Activated CD4-positive, alpha-beta T cell treated with anti-CD3 and anti-CD28 coated beads for 24 hours (primary cell): ENCODE data around the gene DGAT2.

Source experiments
- DNase-seq, 2 donors: peaks; one replicate each; pipeline ENCODE4 v3.0.0-alpha.2; 2020; ENCODE audit warnings: low read depth in 2 of 2

DGAT2 gene

DNA sequence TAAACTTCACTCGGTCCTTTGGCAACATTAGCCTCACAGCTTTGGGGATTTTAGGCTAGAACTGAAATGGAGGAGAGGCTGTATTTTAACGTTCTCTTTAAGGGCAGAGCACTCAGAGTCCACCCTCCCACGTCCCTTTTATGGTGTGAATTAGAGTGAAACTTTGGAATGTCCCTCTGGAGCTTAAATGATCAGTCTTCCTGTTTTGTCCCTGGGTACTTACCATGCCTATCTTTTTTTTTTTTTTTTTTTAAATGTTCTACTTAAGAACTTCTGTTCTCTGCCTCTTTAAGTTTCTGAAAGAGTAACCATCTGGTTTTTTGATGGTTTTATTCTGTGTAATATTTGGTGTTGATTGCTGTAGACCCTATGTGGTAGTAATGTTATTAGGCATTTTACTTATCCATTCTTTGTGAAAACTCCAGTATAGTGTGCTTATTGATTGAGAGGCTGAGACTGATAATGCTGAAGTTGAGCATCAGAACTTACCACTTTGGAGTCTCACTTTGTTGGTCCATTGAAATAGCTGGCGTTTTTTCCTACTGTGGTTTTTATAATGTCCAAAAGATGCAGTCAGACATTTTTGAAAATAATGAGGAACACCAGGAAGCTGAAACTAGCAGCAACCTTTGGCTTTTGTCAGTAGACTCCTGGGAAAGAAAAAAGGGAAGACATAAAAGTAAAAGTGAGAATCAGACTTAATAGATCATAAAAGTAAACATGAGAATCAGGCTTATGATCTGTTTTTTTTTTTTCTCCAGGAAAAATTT, 58.1 kb downstream of the DGAT2 start:
- no peak for DNase-seq

DNA sequence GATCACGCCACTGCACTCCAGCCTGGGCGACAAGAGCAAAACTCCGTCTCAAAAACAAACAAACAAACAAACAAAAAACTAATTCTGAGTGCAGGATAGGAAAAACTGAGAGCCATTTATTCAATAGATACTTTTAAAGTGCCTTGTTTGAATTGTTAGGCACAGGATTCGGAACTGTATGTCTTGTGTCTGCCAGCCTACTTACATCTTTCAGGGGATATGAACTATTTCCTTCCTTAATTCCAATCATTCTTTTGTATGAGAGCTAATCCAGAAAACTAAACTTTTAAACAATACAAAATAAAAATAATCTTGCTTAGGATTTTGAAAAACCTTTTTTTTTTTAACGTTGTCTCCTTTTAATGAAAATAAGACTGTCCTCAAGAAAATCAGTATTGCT, 59.0 kb downstream of the DGAT2 start:
- DNase-seq = no peak

DNA sequence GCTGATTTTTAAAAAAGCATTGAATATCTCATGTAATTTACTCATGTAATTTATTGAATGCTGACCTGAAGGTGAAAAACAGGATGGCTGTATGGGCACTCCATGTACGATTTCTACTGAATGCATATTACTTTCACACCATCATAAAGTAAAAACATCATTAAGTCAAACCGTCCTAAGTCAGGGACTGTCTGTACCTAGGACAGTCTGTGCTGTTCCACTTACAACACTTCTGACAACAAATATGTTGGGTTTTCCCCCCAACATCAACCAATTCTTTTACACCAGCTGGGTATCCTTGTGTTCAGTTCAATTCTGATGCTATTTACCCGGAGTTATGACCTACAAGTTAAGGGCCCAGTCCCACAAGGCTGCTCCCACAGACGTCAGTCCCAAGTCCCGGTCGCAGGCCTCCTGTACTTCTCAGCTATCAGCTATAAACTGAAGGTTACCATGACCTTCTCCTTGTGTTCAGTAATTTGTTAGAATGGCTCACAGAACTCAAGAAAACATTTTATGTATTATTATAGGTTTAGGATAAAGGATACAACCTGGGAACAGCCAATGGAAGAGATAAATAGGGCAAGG, 63.4 kb downstream of the DGAT2 start:
- no peak for DNase-seq

DNA sequence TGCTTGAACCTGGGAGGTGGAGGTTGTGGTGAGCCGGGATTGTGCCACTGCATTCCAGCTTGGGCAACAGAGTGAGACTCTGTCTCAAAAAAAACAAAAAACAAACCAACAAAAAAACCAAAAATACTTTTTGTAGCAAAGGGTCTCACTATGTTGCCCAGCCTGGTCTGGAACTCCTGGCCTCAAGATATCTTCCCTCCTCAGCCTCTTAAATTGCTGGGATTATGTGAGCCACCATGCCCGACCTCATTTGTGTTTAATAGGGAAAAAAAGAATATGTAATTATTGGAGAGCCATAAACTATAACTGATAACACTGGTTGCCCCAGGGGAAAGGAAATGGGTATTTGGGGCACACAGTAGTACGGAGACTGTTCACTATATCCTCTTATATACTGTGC, 66.2 kb downstream of the DGAT2 start:
- DNase-seq = no peak

DNA sequence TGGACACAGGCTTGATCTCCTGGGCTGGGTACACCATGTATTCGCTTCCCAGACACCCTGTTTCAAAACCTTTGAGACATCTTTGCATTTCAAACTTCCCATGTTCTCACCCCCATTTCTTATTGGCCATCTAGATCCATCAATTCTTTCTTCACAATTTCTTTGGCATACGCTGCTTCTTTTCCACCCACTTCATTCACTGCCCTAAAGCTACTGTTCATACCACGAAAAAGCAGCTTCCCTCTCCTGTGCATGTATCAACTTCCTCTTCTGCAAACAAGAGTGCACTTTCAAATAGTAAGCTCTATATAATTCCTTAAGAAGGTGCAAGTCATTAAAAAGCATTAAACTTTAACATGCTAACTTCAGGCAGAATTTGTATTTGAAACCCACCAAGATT, 67.8 kb downstream of the DGAT2 start:
- no peak for DNase-seq

DNA sequence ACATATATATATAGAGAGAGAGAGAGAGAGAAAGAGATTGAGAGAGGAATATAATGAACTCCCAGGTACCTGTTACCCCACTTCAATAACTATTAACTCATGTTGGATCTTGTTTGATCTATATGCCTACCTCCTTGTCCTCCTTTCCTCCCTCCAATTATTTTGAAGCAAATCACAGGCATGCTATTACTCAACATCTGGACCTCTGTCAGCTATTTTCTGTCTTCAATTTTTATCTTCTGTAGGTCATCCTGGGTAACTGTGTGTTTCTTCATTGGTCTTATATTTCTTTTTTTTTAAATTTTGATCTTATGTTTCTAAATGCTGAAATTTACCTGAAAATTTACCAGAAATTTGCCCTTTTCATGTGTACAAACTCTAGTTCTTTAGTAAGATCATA, 71.3 kb downstream of the DGAT2 start:
- no peak for DNase-seq

DNA sequence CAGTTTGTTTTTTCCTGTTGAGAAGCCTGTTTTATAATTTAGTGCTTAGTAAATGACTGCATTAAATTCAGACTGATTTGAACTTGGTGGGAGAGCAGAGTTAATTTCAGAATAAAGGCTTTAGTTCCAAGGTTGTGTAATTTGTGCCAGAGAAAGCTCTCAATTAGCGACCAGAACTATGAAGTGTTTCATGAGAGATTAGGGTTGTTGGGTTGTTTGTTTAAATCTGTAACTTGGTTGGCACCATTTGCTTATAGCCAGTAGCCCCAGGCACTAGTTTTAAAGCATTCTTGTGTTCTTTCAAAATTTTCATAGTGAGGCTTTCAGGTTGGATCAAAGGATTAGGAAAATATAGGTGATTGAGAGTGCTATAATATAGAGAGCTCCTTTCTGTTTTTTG, 71.9 kb downstream of the DGAT2 start:
- no peak for DNase-seq

DNA sequence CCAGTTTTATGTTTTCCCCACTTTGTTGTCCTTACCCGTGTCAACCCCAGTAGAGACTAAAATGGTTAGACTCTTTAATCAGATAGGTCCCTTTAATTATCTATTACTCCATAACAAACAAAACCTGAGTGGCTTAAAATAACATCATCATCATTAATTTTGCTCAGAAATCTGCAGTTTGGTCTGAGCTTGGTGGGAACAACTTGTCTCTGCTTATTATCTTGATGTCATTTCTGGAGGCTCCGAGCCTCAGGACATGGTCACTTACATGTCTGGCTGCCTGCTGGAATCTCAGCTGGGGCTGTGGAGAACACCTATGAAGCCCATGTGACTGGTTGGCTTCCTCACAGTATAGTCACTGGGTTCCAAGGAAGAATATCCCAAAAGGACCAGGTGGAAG, 73.2 kb downstream of the DGAT2 start:
- no peak for DNase-seq

DNA sequence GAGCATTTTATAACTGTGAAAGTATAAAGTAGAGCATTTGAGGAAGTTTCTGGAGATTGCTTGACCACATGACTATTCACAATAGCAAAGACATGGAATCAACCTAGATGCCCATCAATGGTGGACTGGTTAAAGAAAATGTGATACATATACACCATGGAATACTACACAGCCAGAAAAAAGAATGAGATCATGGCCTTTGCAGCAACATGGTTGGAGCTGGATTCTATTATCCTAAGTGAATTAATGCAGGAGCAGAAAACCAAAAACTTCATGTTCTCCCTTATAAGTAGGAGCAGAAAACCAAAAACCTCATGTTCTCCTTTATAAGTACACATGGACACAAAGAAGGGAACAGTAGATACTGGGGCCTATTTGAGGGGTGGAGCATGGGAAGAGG, 76.7 kb downstream of the DGAT2 start:
- no peak for DNase-seq

DNA sequence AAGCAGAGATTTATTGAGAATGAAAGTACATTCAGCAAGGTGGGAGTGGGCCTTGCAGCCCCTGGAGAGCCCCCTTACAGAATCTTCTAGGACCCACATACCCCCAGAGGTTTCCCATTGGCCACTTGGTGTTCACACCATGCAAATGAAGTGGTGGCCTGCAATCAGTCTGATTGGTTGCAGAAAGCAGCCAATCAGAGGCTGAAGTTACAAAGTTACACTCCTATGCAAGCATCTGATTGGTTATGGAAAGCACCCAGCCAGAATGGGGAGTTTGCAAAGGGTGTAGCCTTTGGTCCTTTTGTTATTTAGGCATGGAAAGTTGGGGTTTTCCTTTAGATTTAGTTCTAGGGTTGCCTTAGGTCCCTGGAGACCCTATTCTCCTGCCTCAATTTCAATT, 81.3 kb downstream of the DGAT2 start:
- no peak for DNase-seq

DNA sequence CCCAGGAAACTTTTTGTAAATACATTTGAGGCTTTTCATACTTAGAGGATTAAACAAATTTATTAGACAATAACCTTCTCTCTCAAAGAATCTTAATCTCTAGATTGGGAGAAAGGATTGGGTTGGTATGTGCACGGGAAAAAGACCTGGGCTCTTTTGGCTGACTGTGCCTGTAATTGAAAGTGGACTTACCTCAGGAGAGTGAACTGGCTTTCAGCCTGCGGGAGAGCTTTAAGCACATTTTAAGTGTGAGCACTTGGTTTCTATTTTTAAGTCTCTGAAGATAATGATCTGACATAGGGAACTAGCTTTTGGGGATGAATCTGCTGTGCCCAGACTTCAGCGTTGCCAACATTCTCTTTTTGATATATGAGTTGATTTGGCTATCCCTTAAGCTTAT, 82.2 kb downstream of the DGAT2 start:
- DNase-seq = no peak
